Loucy (cell line): ENCODE results near the gene SH3BP5L.

Experiments used
- CTCF ChIP-seq: fragments of 200-600 bp; sonication (generic); conservative IDR thresholded peaks from 2 replicates; pipeline ENCODE4 v1.5.1; 2014; ENCODE audit warnings: mild to moderate bottlenecking, antibody characterized with exemption, low read length
- EZH2phosphoT487 ChIP-seq: fragments of 200-600 bp; IDR thresholded peaks from 2 replicates; pipeline ENCODE4 v1.6.1; 2018; ENCODE audit warnings: antibody characterized with exemption, mild to moderate bottlenecking, moderate library complexity, borderline replicate concordance

DNA sequence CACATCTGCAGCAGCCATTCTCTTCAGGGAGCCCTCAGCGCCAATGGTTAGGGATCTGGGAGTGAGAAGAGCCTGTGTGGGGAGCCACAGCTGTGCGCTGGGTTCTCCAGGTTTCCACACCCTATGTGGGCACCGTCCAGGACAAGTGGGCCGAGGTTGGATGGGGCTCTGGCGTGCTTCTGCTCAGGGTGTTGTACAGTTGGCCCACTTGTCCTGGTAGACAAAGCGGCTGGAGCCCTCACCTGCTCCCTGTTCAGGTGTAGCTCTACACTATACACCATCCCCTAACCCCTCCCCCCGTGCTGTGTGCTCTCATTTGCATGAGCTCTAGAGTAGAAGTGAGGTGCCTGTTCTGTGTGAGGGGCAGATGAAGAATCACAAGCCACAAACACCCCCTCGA is 12.2 kb downstream of the SH3BP5L start:
- no peak for TF ChIP-seq CTCF
- no peak for TF ChIP-seq EZH2phosphoT487
